ENCODE measurements around the gene PLEKHB2. TPM values are rescaled to one million over a fixed set of nuclear protein-coding genes. Genes with fewer than 3 reads are reported as not detected.

PLEKHB2 gene
- total RNA-seq, 2 experiments from 2014 or later: 66.9 to 71.7 TPM

GRCh38 chr2:131122496-131122895 lies 17.4 kb downstream of the PLEKHB2 start:
- TF ChIP-seq CTCF (IDR thresholded peaks at IDR 0.05): no peak
- H3K27ac Mint-ChIP-seq: no peak overlapping the region
- H3K4me3 Mint-ChIP-seq: no peak overlapping the region
- intact Hi-C loops (cut with DNase I, micrococcal nuclease): no loop called here
- no peak for ATAC-seq (ENCODE audit: poor library complexity)
- H3K4me1 Mint-ChIP-seq (ENCODE audit: low read depth): peaks cover 29% of the 10 kb centered on the region
- Histone ChIP-seq H3K27me3 (ENCODE audit: control insufficient read depth in 1 of 2, insufficient read depth in 2 of 2, low read length in 2 of 2) (no peaks in the 10 kb centered on the region), H3K4me3 (ENCODE audit: low read length) (no peak overlapping the region), H3K9me3 (ENCODE audit: control insufficient read depth in 1 of 2, insufficient read depth in 1 of 2, low read length in 2 of 2) (no peaks in the 10 kb centered on the region), H3K36me3 (ENCODE audit: insufficient read depth, low read length) (peaks cover 53% of the 10 kb centered on the region), H3K27ac (ENCODE audit: low read depth in 1 of 2, low read length in 2 of 2) (no peak overlapping the region), H3K4me1 (ENCODE audit: insufficient read depth, low read length) (no peaks in the 10 kb centered on the region)
- POLR2A ChIA-PET: no interaction called here
- H3K9me3 Mint-ChIP-seq: no peaks in the 10 kb centered on the region
- peaks cover 79% of the 10 kb centered on the region for H3K36me3 Mint-ChIP-seq (ENCODE audit: low read depth)
- H3K27me3 Mint-ChIP-seq: no peaks in the 10 kb centered on the region
- DNase-seq: no peak
- CTCF ChIA-PET: no interaction called here

- no peak overlapping the region for H3K4me3 Mint-ChIP-seq
- ATAC-seq (ENCODE audit: poor library complexity) (no peak), DNase-seq (no peak)
- H3K9me3 Mint-ChIP-seq: no peaks in the 10 kb centered on the region
- ChIA-PET POLR2A (no interaction called here), CTCF (no interaction called here)
- Histone ChIP-seq H3K9me3 (ENCODE audit: control insufficient read depth in 1 of 2, insufficient read depth in 1 of 2, low read length in 2 of 2) (no peaks in the 10 kb centered on the region), H3K4me3 (ENCODE audit: low read length) (no peak overlapping the region), H3K27me3 (ENCODE audit: control insufficient read depth in 1 of 2, insufficient read depth in 2 of 2, low read length in 2 of 2) (no peaks in the 10 kb centered on the region), H3K36me3 (ENCODE audit: insufficient read depth, low read length) (peaks cover 60% of the 10 kb centered on the region), H3K27ac (ENCODE audit: low read depth in 1 of 2, low read length in 2 of 2) (no peak overlapping the region), H3K4me1 (ENCODE audit: insufficient read depth, low read length) (no peaks in the 10 kb centered on the region)
- intact Hi-C loops (cut with DNase I, micrococcal nuclease): no loop called here
- peaks cover 23% of the 10 kb centered on the region for H3K4me1 Mint-ChIP-seq (ENCODE audit: low read depth)
- no peaks in the 10 kb centered on the region for H3K27me3 Mint-ChIP-seq
- peaks cover 79% of the 10 kb centered on the region for H3K36me3 Mint-ChIP-seq (ENCODE audit: low read depth)
- TF ChIP-seq CTCF (IDR thresholded peaks at IDR 0.05): no peak
- H3K27ac Mint-ChIP-seq: no peak overlapping the region
Observed at GRCh38 chr2:131123192-131123591, 18.1 kb downstream of the PLEKHB2 start.

- POLR2A ChIA-PET: no interaction called here
- intact Hi-C loops (cut with DNase I, micrococcal nuclease): no loop called here
- no peak overlapping the region for H3K27ac Mint-ChIP-seq
Observed at GRCh38 chr2:131125195-131125757, 20.1 kb downstream of the PLEKHB2 start.

More at GRCh38 chr2:131125195-131125757, 20.1 kb downstream of the PLEKHB2 start:
- Mint-ChIP-seq H3K4me3 (no peak overlapping the region), H3K36me3 (ENCODE audit: low read depth) (peaks cover 91% of the 10 kb centered on the region), H3K9me3 (no peaks in the 10 kb centered on the region), H3K4me1 (ENCODE audit: low read depth) (peaks cover 13% of the 10 kb centered on the region), H3K27me3 (no peaks in the 10 kb centered on the region)
- CTCF ChIA-PET: no interaction called here
- Histone ChIP-seq H3K4me3 (ENCODE audit: low read length) (no peak overlapping the region), H3K4me1 (ENCODE audit: insufficient read depth, low read length) (no peaks in the 10 kb centered on the region), H3K9me3 (ENCODE audit: control insufficient read depth in 1 of 2, insufficient read depth in 1 of 2, low read length in 2 of 2) (peaks cover 0 to 3% of the 10 kb centered on the region in 2 experiments), H3K36me3 (ENCODE audit: insufficient read depth, low read length) (peaks cover 73% of the 10 kb centered on the region), H3K27ac (ENCODE audit: low read depth in 1 of 2, low read length in 2 of 2) (no peak overlapping the region), H3K27me3 (ENCODE audit: control insufficient read depth in 1 of 2, insufficient read depth in 2 of 2, low read length in 2 of 2) (no peaks in the 10 kb centered on the region)
- TF ChIP-seq CTCF (IDR thresholded peaks at IDR 0.05): no peak
- DNase-seq (no peak), ATAC-seq (ENCODE audit: poor library complexity) (no peak)
